Neural cell (in vitro differentiated cells): ENCODE results near the gene TAAR1.

ENCODE experiments used
- CTCF ChIP-seq: fragments of 450-650 bp; IDR thresholded peaks from 2 replicates; pipeline ENCODE4 v1.5.1; 2014; ENCODE audit warnings: antibody characterized with exemption, mild to moderate bottlenecking, moderate library complexity; ENCODE audit not compliant: poor library complexity, severe bottlenecking
- EP300 ChIP-seq: fragments of 450-650 bp; conservative IDR thresholded peaks from 2 replicates; pipeline ENCODE4 v1.6.1; 2014; ENCODE audit warnings: antibody characterized with exemption, mild to moderate bottlenecking, moderate library complexity; ENCODE audit not compliant: poor library complexity, severe bottlenecking
- POLR2AphosphoS5 ChIP-seq: IDR thresholded peaks from 2 replicates; pipeline ENCODE4 v1.6.1; 2012
- SMC3 ChIP-seq: fragments of 450-650 bp; conservative IDR thresholded peaks from 2 replicates; pipeline ENCODE4 v1.6.1; 2014; ENCODE audit warnings: antibody characterized with exemption, mild to moderate bottlenecking, moderate library complexity; ENCODE audit not compliant: poor library complexity
- TF ChIP-seq, protein P1 (sequence below): IDR thresholded peaks from 2 replicates; pipeline ENCODE4 v1.6.1; 2012; ENCODE audit warnings: borderline replicate concordance

DNA sequence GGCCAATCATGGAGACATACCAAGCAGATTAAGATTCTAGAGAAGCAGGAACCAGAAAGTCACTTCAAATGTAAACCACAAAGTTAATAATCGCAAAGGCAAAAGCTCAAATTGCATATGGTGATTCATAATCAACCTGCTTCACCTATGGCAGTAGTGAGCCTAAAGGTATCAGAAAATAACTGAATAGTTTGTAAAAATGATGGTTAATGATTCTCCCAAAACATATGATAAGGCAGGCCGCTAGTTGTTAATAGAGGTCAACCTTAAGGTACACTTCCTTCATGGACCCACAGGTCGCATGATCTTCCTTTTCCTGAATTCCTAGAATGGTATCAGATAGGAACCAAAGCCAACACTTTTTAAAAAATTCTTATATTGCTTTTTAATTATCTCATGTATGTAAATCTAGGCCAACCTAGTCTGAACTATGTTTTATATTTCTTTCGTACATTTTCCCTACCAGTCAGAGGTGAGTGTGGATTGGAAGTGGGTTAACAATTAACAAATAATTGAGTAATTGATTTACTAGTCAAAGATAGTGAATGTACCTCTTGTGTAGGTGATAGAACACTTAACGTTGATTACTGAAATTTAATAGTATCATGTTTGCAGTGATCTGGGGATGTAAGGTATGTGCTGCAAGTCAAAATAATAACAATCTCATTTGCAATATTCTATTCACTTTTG is 51.3 kb downstream of the TAAR1 start:
- TF ChIP-seq EP300 (no peak), CTCF (no peak), POLR2AphosphoS5 (no peak), SMC3 (no peak)
- TF ChIP-seq, protein P1, sequence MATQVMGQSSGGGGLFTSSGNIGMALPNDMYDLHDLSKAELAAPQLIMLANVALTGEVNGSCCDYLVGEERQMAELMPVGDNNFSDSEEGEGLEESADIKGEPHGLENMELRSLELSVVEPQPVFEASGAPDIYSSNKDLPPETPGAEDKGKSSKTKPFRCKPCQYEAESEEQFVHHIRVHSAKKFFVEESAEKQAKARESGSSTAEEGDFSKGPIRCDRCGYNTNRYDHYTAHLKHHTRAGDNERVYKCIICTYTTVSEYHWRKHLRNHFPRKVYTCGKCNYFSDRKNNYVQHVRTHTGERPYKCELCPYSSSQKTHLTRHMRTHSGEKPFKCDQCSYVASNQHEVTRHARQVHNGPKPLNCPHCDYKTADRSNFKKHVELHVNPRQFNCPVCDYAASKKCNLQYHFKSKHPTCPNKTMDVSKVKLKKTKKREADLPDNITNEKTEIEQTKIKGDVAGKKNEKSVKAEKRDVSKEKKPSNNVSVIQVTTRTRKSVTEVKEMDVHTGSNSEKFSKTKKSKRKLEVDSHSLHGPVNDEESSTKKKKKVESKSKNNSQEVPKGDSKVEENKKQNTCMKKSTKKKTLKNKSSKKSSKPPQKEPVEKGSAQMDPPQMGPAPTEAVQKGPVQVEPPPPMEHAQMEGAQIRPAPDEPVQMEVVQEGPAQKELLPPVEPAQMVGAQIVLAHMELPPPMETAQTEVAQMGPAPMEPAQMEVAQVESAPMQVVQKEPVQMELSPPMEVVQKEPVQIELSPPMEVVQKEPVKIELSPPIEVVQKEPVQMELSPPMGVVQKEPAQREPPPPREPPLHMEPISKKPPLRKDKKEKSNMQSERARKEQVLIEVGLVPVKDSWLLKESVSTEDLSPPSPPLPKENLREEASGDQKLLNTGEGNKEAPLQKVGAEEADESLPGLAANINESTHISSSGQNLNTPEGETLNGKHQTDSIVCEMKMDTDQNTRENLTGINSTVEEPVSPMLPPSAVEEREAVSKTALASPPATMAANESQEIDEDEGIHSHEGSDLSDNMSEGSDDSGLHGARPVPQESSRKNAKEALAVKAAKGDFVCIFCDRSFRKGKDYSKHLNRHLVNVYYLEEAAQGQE: no peak
